Tibial artery (tissue), 4 donors: ENCODE results near the gene ARL5C.
A peak's percentile ranks its signal among the peaks of the same experiment; 100 is the strongest.

Experiments used
- DNase-seq, 2 donors: peaks; one replicate each; pipeline ENCODE4 v3.0.0-alpha.2; 2019
- H3K27ac ChIP-seq, 2 donors: fragments of 200-600 bp; sonication (generic) in 1 of 2; 1 replicate in 1 of 2; 2 replicates in 1 of 2; pipeline ENCODE4 v1.5.1; 2018 to 2019; ENCODE audit warnings: mild to moderate bottlenecking in 1 of 2
- H3K27me3 ChIP-seq, 2 donors: fragments of 200-600 bp; sonication (generic) in 1 of 2; one replicate each; pipeline versions ENCODE4 v1.5.1 to v1.6.0; 2016 to 2019
- H3K36me3 ChIP-seq, 3 donors: fragments of 200-600 bp; sonication (generic) in 2 of 3; one replicate each; pipeline ENCODE4 v1.5.1; 2016 to 2019; ENCODE audit warnings: mild to moderate bottlenecking in 2 of 3
- H3K4me1 ChIP-seq, 4 donors: fragments of 200-600 bp; sonication (generic) in 2 of 4; 1 replicate in 3 of 4; 2 replicates in 1 of 4; pipeline ENCODE4 v1.5.1; 2016 to 2019
- H3K4me3 ChIP-seq, 2 donors: fragments of 200-600 bp; sonication (generic) in 1 of 2; 1 replicate in 1 of 2; 2 replicates in 1 of 2; pipeline ENCODE4 v1.5.1; 2018 to 2019; ENCODE audit warnings: mild to moderate bottlenecking in 2 of 2
- H3K9me3 ChIP-seq, 3 donors: fragments of 200-600 bp; sonication (generic) in 1 of 3; one replicate each; pipeline ENCODE4 v1.5.1; 2016 to 2019
- intact Hi-C: fragments of 100-400 bp; cut with DNase I; formaldehyde crosslinking; loops from one replicate; pipeline ENCODE4 v1.15.0; 2023; ENCODE audit warnings: low total_unique reads
- TF ChIP-seq, protein P1 (sequence below), 2 experiments: fragments of 200-600 bp in 1 of 2; fragments of 450-650 bp in 1 of 2; IDR thresholded peaks; one replicate each; pipeline ENCODE4 v1.5.1; 2017 to 2019; ENCODE audit warnings: antibody characterized with exemption in 2 of 2, mild to moderate bottlenecking in 1 of 2, moderate library complexity in 1 of 2

Gene ARL5C

DNA sequence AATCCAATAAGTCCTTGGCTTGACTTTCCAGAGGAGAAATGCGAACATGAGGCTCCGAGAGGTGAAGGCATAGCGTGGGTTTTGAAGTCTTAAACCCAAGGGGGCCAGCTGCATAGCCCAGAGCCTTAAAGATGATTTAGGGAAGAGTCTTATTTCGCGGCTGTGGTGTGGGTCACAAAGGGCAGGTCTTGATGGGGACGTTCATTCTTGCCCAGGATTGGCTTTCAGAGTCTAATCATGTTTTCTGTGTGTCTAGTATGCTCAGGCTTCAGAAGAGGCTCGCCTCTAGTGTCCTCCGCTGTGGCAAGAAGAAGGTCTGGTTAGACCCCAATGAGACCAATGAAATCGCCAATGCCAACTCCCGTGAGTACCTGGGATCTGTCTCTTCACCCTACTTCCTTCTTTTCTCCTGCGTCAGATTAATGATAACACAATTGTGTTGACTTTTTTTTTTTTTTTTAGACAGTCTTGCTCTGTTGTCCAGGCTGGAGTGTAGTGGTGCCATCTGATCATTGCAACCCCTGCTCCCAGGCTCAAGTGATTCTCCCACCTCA is 35.1 kb upstream of the ARL5C start:
- Histone ChIP-seq H3K36me3 (peaks cover 39 to 43% (median 41%) of the 10 kb centered on the region in 3 donors), H3K4me1 (peaks cover 0 to 38% (median 32%) of the 10 kb centered on the region in 4 donors), H3K9me3 (no peaks in the 10 kb centered on the region), H3K27me3 (no peaks in the 10 kb centered on the region), H3K4me3 (peak overlapping the region; percentile 81 to 83), H3K27ac (peak overlapping the region; percentile 98 to 100)
- TF ChIP-seq, protein P1, sequence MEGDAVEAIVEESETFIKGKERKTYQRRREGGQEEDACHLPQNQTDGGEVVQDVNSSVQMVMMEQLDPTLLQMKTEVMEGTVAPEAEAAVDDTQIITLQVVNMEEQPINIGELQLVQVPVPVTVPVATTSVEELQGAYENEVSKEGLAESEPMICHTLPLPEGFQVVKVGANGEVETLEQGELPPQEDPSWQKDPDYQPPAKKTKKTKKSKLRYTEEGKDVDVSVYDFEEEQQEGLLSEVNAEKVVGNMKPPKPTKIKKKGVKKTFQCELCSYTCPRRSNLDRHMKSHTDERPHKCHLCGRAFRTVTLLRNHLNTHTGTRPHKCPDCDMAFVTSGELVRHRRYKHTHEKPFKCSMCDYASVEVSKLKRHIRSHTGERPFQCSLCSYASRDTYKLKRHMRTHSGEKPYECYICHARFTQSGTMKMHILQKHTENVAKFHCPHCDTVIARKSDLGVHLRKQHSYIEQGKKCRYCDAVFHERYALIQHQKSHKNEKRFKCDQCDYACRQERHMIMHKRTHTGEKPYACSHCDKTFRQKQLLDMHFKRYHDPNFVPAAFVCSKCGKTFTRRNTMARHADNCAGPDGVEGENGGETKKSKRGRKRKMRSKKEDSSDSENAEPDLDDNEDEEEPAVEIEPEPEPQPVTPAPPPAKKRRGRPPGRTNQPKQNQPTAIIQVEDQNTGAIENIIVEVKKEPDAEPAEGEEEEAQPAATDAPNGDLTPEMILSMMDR (IDR thresholded peaks at IDR 0.05): no peak
- intact Hi-C loops: no loop called here
- no peak for DNase-seq

DNA sequence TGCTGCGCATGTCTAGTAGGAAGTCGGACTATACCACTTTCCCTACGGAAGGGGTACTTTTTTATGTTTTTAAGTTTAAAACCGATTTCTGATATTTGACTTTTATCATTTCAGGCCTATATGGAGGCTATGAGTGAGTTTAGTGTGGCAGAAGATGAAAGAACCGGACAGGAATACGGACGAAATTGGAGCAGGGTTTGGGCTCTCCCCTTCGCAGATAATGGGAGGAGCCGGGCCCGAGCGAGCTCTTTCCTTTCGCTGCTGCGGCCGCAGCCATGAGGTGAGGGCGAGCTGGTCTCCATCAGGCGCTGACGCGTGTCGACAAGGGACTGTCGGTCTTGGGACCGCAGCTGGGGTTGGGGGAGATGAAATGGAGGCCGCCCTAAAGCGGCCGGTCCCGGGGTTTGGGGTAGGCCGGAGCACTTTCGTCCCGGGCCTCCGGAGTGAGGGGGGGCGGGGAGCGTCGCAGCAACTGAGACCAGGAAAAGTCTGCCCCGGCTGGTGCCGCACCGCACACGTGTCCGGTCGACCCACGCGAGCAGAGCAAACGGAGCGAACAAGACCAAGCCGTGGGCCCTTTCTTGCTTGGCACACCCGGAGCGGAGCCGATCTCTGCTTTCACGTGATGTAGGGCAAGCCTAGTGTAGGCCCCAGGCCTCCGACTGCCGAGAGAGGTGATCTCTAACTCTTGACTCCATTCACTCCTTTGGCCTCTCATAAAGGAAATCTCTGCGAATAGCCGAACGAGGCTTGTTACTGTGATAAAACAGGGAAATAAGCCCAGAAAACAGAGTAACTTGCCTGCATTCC is 34.3 kb upstream of the ARL5C start, which contains the start of gene RPL19:
TSS of gene RPL19 (plus strand) at position 214 of the 810 bp plus-strand sequence. CDS start at position 276, 62 bp downstream.
- Histone ChIP-seq H3K4me1 (peaks cover 0 to 46% (median 39%) of the 10 kb centered on the region in 4 donors), H3K36me3 (peaks cover 39 to 42% (median 41%) of the 10 kb centered on the region in 3 donors), H3K4me3 (peak within 1 kb of the TSS; percentile 81 to 83), H3K27me3 (no peaks in the 10 kb centered on the region), H3K9me3 (no peaks in the 10 kb centered on the region), H3K27ac (peak within 1 kb of the TSS; percentile 98 to 100)
- intact Hi-C loops: no loop called here
- DNase-seq: peak; percentile 66 to 87
- TF ChIP-seq, protein P1 (IDR thresholded peaks at IDR 0.05): peak in 1 of 2 experiments; percentile 17

DNA sequence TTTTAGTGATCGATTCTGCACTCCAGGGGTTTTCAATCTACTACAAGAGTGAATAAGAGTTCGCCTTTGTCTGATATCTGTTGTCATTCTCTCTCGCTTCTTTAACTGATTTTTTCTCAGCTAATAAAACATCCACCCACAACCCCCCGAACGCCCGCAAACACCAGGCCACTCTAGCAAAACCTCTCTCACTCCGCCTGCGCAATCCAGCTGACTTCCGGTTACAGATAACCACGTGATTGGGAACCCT is 33.8 kb upstream of the ARL5C start:
- DNase-seq: peak; percentile 94 to 95
- Histone ChIP-seq H3K4me1 (peaks cover 0 to 51% (median 44%) of the 10 kb centered on the region in 4 donors), H3K9me3 (no peaks in the 10 kb centered on the region), H3K36me3 (peaks cover 34 to 39% (median 36%) of the 10 kb centered on the region in 3 donors), H3K27me3 (no peaks in the 10 kb centered on the region), H3K4me3 (peak overlapping the region; percentile 81 to 83), H3K27ac (peak overlapping the region; percentile 98 to 100)
- intact Hi-C loops: loop anchor here (5.0 kb wide), 1 partner anchor 33 kb away; no protein-coding TSS in a partner anchor
- TF ChIP-seq, protein P1 (IDR thresholded peaks at IDR 0.05): no peak

DNA sequence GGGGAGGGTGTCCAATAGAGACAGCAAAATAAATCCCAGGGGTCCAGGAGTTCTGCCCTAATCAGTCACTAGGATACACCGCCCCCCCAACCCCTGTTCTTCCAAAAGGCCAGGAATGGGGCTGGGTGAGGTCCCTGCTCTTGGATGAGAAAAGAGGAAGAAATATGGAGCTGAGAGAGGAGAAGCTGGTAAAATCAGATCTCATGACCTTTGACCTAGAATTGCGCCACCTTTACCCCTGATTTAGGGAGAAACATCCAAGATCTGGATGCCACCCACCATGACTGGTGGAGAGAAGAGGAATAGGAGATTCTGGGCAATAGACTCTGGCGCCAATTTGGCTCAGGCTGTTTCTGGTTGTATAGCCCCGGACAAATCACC is 32.2 kb upstream of the ARL5C start:
- Histone ChIP-seq H3K36me3 (peaks cover 21 to 39% (median 27%) of the 10 kb centered on the region in 3 donors), H3K27ac (peak overlapping the region; percentile 98 to 100), H3K27me3 (no peaks in the 10 kb centered on the region), H3K4me3 (peak overlapping the region; percentile 80 to 95), H3K9me3 (no peaks in the 10 kb centered on the region), H3K4me1 (peaks cover 0 to 67% (median 57%) of the 10 kb centered on the region in 4 donors)
- TF ChIP-seq, protein P1 (IDR thresholded peaks at IDR 0.05): no peak
- intact Hi-C loops: loop anchor here (5.0 kb wide), 1 partner anchor 34 kb away; no protein-coding TSS in a partner anchor
- DNase-seq: no peak

DNA sequence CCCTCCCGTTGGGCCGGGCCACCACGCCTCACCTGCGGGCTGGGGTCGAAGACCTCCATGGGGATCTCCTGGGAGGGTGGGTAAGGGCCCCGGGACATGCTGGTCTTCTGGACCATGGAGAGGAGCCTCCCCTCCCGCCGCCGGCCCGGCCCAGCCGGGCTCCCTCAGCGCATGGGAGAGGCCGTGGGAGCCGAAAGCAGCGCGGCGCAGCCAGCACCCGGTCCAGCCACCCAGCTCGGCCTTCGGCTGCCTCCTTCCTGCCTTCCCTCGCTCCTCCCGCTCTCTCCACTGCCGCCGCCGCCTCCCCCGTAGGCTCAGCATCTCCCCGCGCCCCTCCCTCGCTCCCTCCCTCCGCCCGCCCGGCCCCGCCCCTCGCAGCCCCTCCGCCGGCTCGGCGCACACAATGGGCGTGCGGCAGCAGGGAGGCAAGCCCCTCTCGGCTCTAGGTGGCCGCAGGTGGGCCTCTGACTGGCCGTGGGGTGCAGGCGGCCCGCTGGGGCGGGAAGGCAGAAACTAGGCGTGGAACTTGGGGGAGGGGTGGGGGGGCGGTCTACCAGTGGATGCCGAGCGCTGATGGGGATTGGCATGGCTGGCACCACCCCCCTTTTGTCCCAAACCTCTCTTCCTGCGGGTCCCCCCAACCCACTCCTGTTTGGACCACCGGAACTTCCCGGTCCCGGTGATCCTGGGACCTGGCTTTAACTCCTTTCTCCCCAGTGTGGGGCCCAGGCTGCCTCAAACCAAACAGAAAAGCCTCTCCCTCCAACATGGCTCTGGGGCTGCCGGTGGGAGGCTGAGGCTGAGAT is 31.6 kb upstream of the ARL5C start, which contains the start of gene CACNB1:
TSS of gene CACNB1 (minus strand) at position 290 of the 806 bp plus-strand sequence. CDS start at position 116, 174 bp downstream.
- Histone ChIP-seq H3K27me3 (no peaks in the 10 kb centered on the region), H3K27ac (peak within 1 kb of the TSS; percentile 98 to 100), H3K4me3 (peak within 1 kb of the TSS; percentile 80 to 95), H3K36me3 (peaks cover 21 to 39% (median 25%) of the 10 kb centered on the region in 3 donors), H3K9me3 (no peaks in the 10 kb centered on the region), H3K4me1 (peaks cover 0 to 70% (median 59%) of the 10 kb centered on the region in 4 donors)
- TF ChIP-seq, protein P1 (IDR thresholded peaks at IDR 0.05): no peak
- peak; percentile 81 to 91 for DNase-seq
- intact Hi-C loops: loop anchor here (5.0 kb wide), 1 partner anchor 35 kb away; no protein-coding TSS in a partner anchor
